Stimulated activated CD8-positive, alpha-beta memory T cell treated with anti-CD3 and anti-CD28 coated beads, Interleukin-4, amount 100 ng/mL, for 48 hours (primary cell): ENCODE results near the gene STXBP3.
"Not testable (repeated sequence)": the region's sequence is repeated elsewhere in the genome, so short reads cannot be mapped to it uniquely, and the experiment has no call there.

Experiments
- DNase-seq: peaks from one replicate; pipeline ENCODE4 v3.0.0-alpha.2; 2020

Gene STXBP3

GRCh38 chr1:108732398-108732797 is 14.1 kb upstream of the STXBP3 start:
- DNase-seq, result no peak

GRCh38 chr1:108734171-108734865 is 12.2 kb upstream of the STXBP3 start:
- DNase-seq, result no peak

GRCh38 chr1:108742253-108742652 is 4.2 kb upstream of the STXBP3 start:
- DNase-seq, result no peak

GRCh38 chr1:108745980-108746381 is 493 bp upstream of the STXBP3 start:
- DNase-seq, result no peak

- peak; percentile 57 for DNase-seq
Measured at GRCh38 chr1:108747171-108747850, 837 bp downstream of the STXBP3 start.

GRCh38 chr1:108747898-108748297 is 1.4 kb downstream of the STXBP3 start:
- DNase-seq, result no peak

- no peak for DNase-seq
Measured at GRCh38 chr1:108749081-108749480, 2.6 kb downstream of the STXBP3 start.

GRCh38 chr1:108750476-108751181 is 4.2 kb downstream of the STXBP3 start:
- DNase-seq, result no peak

GRCh38 chr1:108753363-108753762 is 6.9 kb downstream of the STXBP3 start:
- no peak for DNase-seq

- DNase-seq, result no peak
Measured at GRCh38 chr1:108758796-108759195, 12.3 kb downstream of the STXBP3 start.

- no peak for DNase-seq
Measured at GRCh38 chr1:108767115-108767514, 20.6 kb downstream of the STXBP3 start.

- no peak for DNase-seq
Measured at GRCh38 chr1:108767708-108768107, 21.2 kb downstream of the STXBP3 start.

GRCh38 chr1:108777839-108778238 is 31.4 kb downstream of the STXBP3 start:
- DNase-seq, result no peak

- no peak for DNase-seq
Measured at GRCh38 chr1:108779455-108779854, 33.0 kb downstream of the STXBP3 start.

GRCh38 chr1:108780937-108781574 is 34.6 kb downstream of the STXBP3 start:
- no peak for DNase-seq

GRCh38 chr1:108781575-108781944 is 35.1 kb downstream of the STXBP3 start:
- DNase-seq, result not testable (repeated sequence)

GRCh38 chr1:108785264-108785663 is 38.8 kb downstream of the STXBP3 start:
- DNase-seq, result no peak

GRCh38 chr1:108785880-108786279 is 39.4 kb downstream of the STXBP3 start:
- DNase-seq, result no peak

GRCh38 chr1:108791790-108792189 is 45.3 kb downstream of the STXBP3 start:
- no peak for DNase-seq

GRCh38 chr1:108792420-108792819 is 45.9 kb downstream of the STXBP3 start:
- no peak for DNase-seq

- DNase-seq, result no peak
Measured at GRCh38 chr1:108799001-108799400, 52.5 kb downstream of the STXBP3 start.

GRCh38 chr1:108801101-108801500 is 54.6 kb downstream of the STXBP3 start:
- DNase-seq, result no peak

GRCh38 chr1:108803548-108803947 is 57.1 kb downstream of the STXBP3 start:
- no peak for DNase-seq

GRCh38 chr1:108808438-108808837 is 62.0 kb downstream of the STXBP3 start:
- no peak for DNase-seq
